HCT116 (cell line): ENCODE data around the gene OR10K2. TPM values are rescaled to one million over a fixed set of nuclear protein-coding genes. Genes with fewer than 3 reads are reported as not detected.

ENCODE experiments used
- ATAC-seq: fragments of 200-7000 bp; cut with Tn5 transposase; 2 replicates; pipeline ENCODE4 v1.9.1; 2020; ENCODE audit warnings: mild to moderate bottlenecking, moderate library complexity
- BruUV-seq: library from RNA; stranded (reverse); fragments of 400-500 nt; replicated peaks from 2 replicates; lab custom pipeline; 2021; lab: Mats Ljungman, UMichigan
- CTCF ChIA-PET: fragments of 300-600 bp; sonication (Branson Sonifier 250); formaldehyde crosslinking; loops from one replicate; lab custom pipeline; 2021; ENCODE audit warnings: antibody characterized with exemption; lab: Charles Lee
- POLR2A ChIA-PET: fragments of 300-600, 350-600 bp; sonication (Branson Sonifier 250); formaldehyde crosslinking; loops from one replicate; lab custom pipeline; 2021; ENCODE audit warnings: antibody characterized with exemption; lab: Charles Lee
- RAD21 ChIA-PET, 2 experiments: fragments of 300-600 bp; sonication (Branson Sonifier 250); formaldehyde crosslinking; loops; one replicate each; lab custom pipeline; 2023; ENCODE audit warnings: low total read pairs in 2 of 2; ENCODE audit not compliant: uncharacterized antibody in 2 of 2, unreplicated experiment in 2 of 2, low non-redundant PET in 1 of 2; lab: Charles Lee
- DNase-seq: peaks from one replicate; pipeline ENCODE4 v3.0.0-alpha.2; 2010; ENCODE audit warnings: low read depth, low spot score
- H2AFZ ChIP-seq: fragments of 200-600 bp; shearing (Covaris generic), sonication (generic); 2 replicates; pipeline ENCODE4 v1.6.1; 2017; ENCODE audit warnings: low read depth, mixed run types, mixed read lengths, antibody characterized with exemption, low read length; ENCODE audit not compliant: poor library complexity, severe bottlenecking
- H3K27ac ChIP-seq: 2 replicates; pipeline ENCODE4 v1.5.1; 2012; ENCODE audit warnings: low read depth, low read length
- H3K27me3 ChIP-seq: fragments of 200-600 bp; sonication (generic); 2 replicates; pipeline ENCODE4 v1.6.1; 2016; ENCODE audit warnings: mixed run types, low read length, mixed read lengths; ENCODE audit not compliant: insufficient read depth
- H3K36me3 ChIP-seq, 2 experiments: fragments of 200-500 bp in 1 of 2; fragments of 200-600 bp in 1 of 2; sonication (Bioruptor generic) in 1 of 2; sonication (generic) in 1 of 2; 2 replicates each; pipeline versions ENCODE4 v1.5.1 to v1.6.1; 2014 to 2016; ENCODE audit warnings: low read length in 2 of 2, inconsistent platforms in 1 of 2, mixed read lengths in 1 of 2, mixed run types in 1 of 2; ENCODE audit not compliant: insufficient read depth in 2 of 2, control insufficient read depth in 1 of 2
- H3K4me1 ChIP-seq, 2 experiments: fragments of 200-600 bp in 1 of 2; sonication (generic) in 1 of 2; 2 replicates each; pipeline versions ENCODE4 v1.5.1 to v1.6.1; 2012 to 2017; ENCODE audit warnings: low read length in 2 of 2, inconsistent platforms in 1 of 2, mild to moderate bottlenecking in 1 of 2, mixed read lengths in 1 of 2, mixed run types in 1 of 2, moderate library complexity in 1 of 2; ENCODE audit not compliant: insufficient read depth in 2 of 2, control insufficient read depth in 1 of 2
- H3K4me2 ChIP-seq: fragments of 200-600 bp; sonication (generic); 2 replicates; pipeline ENCODE4 v1.6.1; 2017; ENCODE audit warnings: mixed run types, low read length, mixed read lengths
- H3K4me3 ChIP-seq, 2 experiments: fragments of 200-600 bp in 1 of 2; sonication (generic) in 1 of 2; replicated peaks in 1 of 2; 2 replicates each; pipeline ENCODE4 v1.5.1; 2011 to 2016; ENCODE audit warnings: low read length in 2 of 2, control low read depth in 1 of 2, low read depth in 1 of 2, mild to moderate bottlenecking in 1 of 2, mixed read lengths in 1 of 2, mixed run types in 1 of 2
- H3K79me2 ChIP-seq: fragments of 200-600 bp; sonication (generic); 2 replicates; pipeline ENCODE4 v1.6.1; 2017; ENCODE audit warnings: mild to moderate bottlenecking, mixed run types, low read length, moderate library complexity, mixed read lengths; ENCODE audit not compliant: insufficient read depth
- H3K9ac ChIP-seq: fragments of 200-600 bp; sonication (generic); 2 replicates; pipeline ENCODE4 v1.6.1; 2016; ENCODE audit warnings: low read length, mixed read lengths
- H3K9me2 ChIP-seq: fragments of 200-600 bp; sonication (generic), shearing (Covaris generic); 2 replicates; pipeline ENCODE4 v1.6.1; 2017; ENCODE audit warnings: mixed run types, mild to moderate bottlenecking, moderate library complexity; ENCODE audit not compliant: insufficient read depth
- H3K9me3 ChIP-seq, 2 experiments: fragments of 200-500 bp in 1 of 2; fragments of 200-600 bp in 1 of 2; sonication (Bioruptor generic) in 1 of 2; sonication (generic) in 1 of 2; 2 replicates each; pipeline ENCODE4 v1.6.1; 2014 to 2017; ENCODE audit warnings: low read length in 2 of 2, mixed read lengths in 2 of 2, inconsistent platforms in 1 of 2, low read depth in 1 of 2, mild to moderate bottlenecking in 1 of 2, mixed run types in 1 of 2, moderate library complexity in 1 of 2; ENCODE audit not compliant: control insufficient read depth in 1 of 2, insufficient read depth in 1 of 2
- H4K20me1 ChIP-seq: fragments of 200-600 bp; sonication (generic), shearing (Covaris generic); 2 replicates; pipeline ENCODE4 v1.6.1; 2017; ENCODE audit warnings: mixed run types, mild to moderate bottlenecking, moderate library complexity; ENCODE audit not compliant: insufficient read depth
- CBX3 ChIP-seq: IDR thresholded peaks from 2 replicates; pipeline ENCODE4 v1.6.1; 2012; ENCODE audit warnings: low read depth
- CEBPB ChIP-seq: IDR thresholded peaks from 2 replicates; pipeline ENCODE4 v1.6.1; 2012; ENCODE audit warnings: low read depth
- CTCF ChIP-seq, 3 experiments: fragments of 200-600 bp in 1 of 3; sonication (generic) in 1 of 3; IDR thresholded peaks in 2 of 3; conservative IDR thresholded peaks in 1 of 3; 2 replicates each; pipeline ENCODE4 v1.5.1; 2012 to 2017; ENCODE audit warnings: low read depth in 2 of 3, low read length in 2 of 3, antibody characterized with exemption in 1 of 3, borderline replicate concordance in 1 of 3, control low read depth in 1 of 3, mild to moderate bottlenecking in 1 of 3, mixed read lengths in 1 of 3, mixed run types in 1 of 3, moderate library complexity in 1 of 3; ENCODE audit not compliant: insufficient read depth in 1 of 3
- EGR1 ChIP-seq: IDR thresholded peaks from 2 replicates; pipeline ENCODE4 v1.6.1; 2012; ENCODE audit warnings: low read depth
- ELF1 ChIP-seq: IDR thresholded peaks from 2 replicates; pipeline ENCODE4 v1.6.1; 2012; ENCODE audit warnings: low read depth, borderline replicate concordance
- EZH2phosphoT487 ChIP-seq: fragments of 200-600 bp; IDR thresholded peaks from 2 replicates; pipeline ENCODE4 v1.6.1; 2018; ENCODE audit warnings: antibody characterized with exemption, borderline replicate concordance
- JUND ChIP-seq: IDR thresholded peaks from 2 replicates; pipeline ENCODE4 v1.6.1; 2012
- MAX ChIP-seq: IDR thresholded peaks from 2 replicates; pipeline ENCODE4 v1.6.1; 2012
- POLR2A ChIP-seq: IDR thresholded peaks from 2 replicates; pipeline ENCODE4 v1.7.0; 2011; ENCODE audit warnings: borderline replicate concordance; ENCODE audit not compliant: insufficient read depth, insufficient read length; ENCODE audit errors: extremely low read depth
- POLR2AphosphoS5 ChIP-seq: IDR thresholded peaks from 2 replicates; pipeline ENCODE4 v1.6.1; 2011; ENCODE audit warnings: mild to moderate bottlenecking, low read depth, low read length, moderate library complexity
- REST ChIP-seq: IDR thresholded peaks from 2 replicates; pipeline ENCODE4 v1.6.1; 2012; ENCODE audit warnings: low read depth
- SIN3A ChIP-seq: IDR thresholded peaks from 2 replicates; pipeline ENCODE4 v1.6.1; 2012; ENCODE audit warnings: low read depth
- SP1 ChIP-seq: IDR thresholded peaks from 2 replicates; pipeline ENCODE4 v1.6.1; 2012; ENCODE audit warnings: low read depth
- SRF ChIP-seq: IDR thresholded peaks from 2 replicates; pipeline ENCODE4 v1.6.1; 2012; ENCODE audit warnings: low read depth
- TCF7L2 ChIP-seq: IDR thresholded peaks from 2 replicates; pipeline ENCODE4 v1.7.0; 2011; ENCODE audit warnings: borderline replicate concordance, inconsistent platforms; ENCODE audit not compliant: insufficient read depth, insufficient read length; ENCODE audit errors: extremely low read depth
- YY1 ChIP-seq: IDR thresholded peaks from 2 replicates; pipeline ENCODE4 v1.6.1; 2011; ENCODE audit warnings: low read length, low read depth, moderate library complexity, mild to moderate bottlenecking; ENCODE audit not compliant: insufficient replicate concordance; ENCODE audit errors: extremely low read depth
- ZFX ChIP-seq: fragments of 450-650 bp; IDR thresholded peaks from 2 replicates; pipeline ENCODE4 v1.6.1; 2017
- intact Hi-C: fragments of 100-400 bp; cut with micrococcal nuclease; formaldehyde crosslinking; loops from 2 replicates; pipeline ENCODE4 v1.10.0; 2022
- total RNA-seq: library from RNA; stranded (reverse); gene quantifications from one replicate; pipeline ENCODE4 v1.2.1, GENCODE V29; 2021; ENCODE audit not compliant: unreplicated experiment

The OR10K2 gene
- total RNA-seq, 1 experiment from 2014 or later, result not detected

GRCh38 chr1:158393476-158393875 is 32.6 kb downstream of the OR10K2 start (continued):
- TF ChIP-seq POLR2AphosphoS5, result no peak
- no peak for TF ChIP-seq ELF1
- no peak for TF ChIP-seq MAX
- no peak for TF ChIP-seq CTCF (IDR thresholded peaks at IDR 0.05 in 2 of 3, conservative IDR thresholded peaks at IDR 0.05 in 1 of 3; ENCODE audit: borderline replicate concordance in 1 of 3, insufficient read depth in 1 of 3, low read depth in 2 of 3, low read length in 2 of 3)

GRCh38 chr1:158391099-158391498 is 34.9 kb downstream of the OR10K2 start:
- Histone ChIP-seq H2AFZ (no peak overlapping the region), H3K9me3 (no peaks in the 10 kb centered on the region), H3K4me2 (no peak overlapping the region), H3K4me1 (no peaks in the 10 kb centered on the region), H3K4me3 (no peak overlapping the region), H3K27me3 (no peaks in the 10 kb centered on the region; the same call in 1 of the 2 replicates), H3K9ac (no peak overlapping the region), H3K9me2 (no peaks in the 10 kb centered on the region), H3K27ac (no peak overlapping the region), H3K79me2 (no peaks in the 10 kb centered on the region), H4K20me1 (no peaks in the 10 kb centered on the region), H3K36me3 (no peaks in the 10 kb centered on the region)
- RAD21 ChIA-PET, result no interaction called here
- ATAC-seq, result no peak
- DNase-seq, result no peak
- intact Hi-C loops, result no loop called here
- POLR2A ChIA-PET, result interaction anchor here (0.6 kb wide), 1 partner anchor 1054 kb away, joined by 3 read pairs; no protein-coding TSS in a partner anchor
- no TSS peak for BruUV-seq
- CTCF ChIA-PET, result no interaction called here
- no peak for TF ChIP-seq POLR2AphosphoS5
- no peak for TF ChIP-seq REST
- TF ChIP-seq EGR1, result no peak
- no peak for TF ChIP-seq MAX
- no peak for TF ChIP-seq SP1
- no peak for TF ChIP-seq TCF7L2
- no peak for TF ChIP-seq SIN3A
- no peak for TF ChIP-seq EZH2phosphoT487
- TF ChIP-seq ELF1, result no peak
- no peak for TF ChIP-seq CEBPB
- no peak for TF ChIP-seq JUND
- TF ChIP-seq CTCF (IDR thresholded peaks at IDR 0.05 in 2 of 3, conservative IDR thresholded peaks at IDR 0.05 in 1 of 3; ENCODE audit: borderline replicate concordance in 1 of 3, insufficient read depth in 1 of 3, low read depth in 2 of 3, low read length in 2 of 3), result no peak
- TF ChIP-seq SRF, result no peak
- TF ChIP-seq CBX3, result no peak
- no peak for TF ChIP-seq ZFX
- TF ChIP-seq YY1, result no peak
- no peak for TF ChIP-seq POLR2A
